HepG2 (cell line): ENCODE measurements around the gene AUP1. TPM values are rescaled to one million over a fixed set of nuclear protein-coding genes. Genes with fewer than 3 reads are reported as not detected.

Source experiments
- ARID5B ChIP-seq: IDR thresholded peaks from 2 replicates; pipeline ENCODE4 v1.4.0; 2020; ENCODE audit warnings: mild to moderate bottlenecking, missing genetic modification reagents
- CCDC6 ChIP-seq: sonication (generic); formaldehyde crosslinking; IDR thresholded peaks from 2 replicates; pipeline ENCODE4 v1.8.1; 2022; ENCODE audit warnings: mild to moderate bottlenecking, missing genetic modification reagents, moderate library complexity
- DNMT3B ChIP-seq: conservative IDR thresholded peaks from 2 replicates; pipeline ENCODE4 v1.6.1; 2016; ENCODE audit warnings: missing biosample characterization, control low read depth
- HNRNPL ChIP-seq: fragments of 200-400 bp; formaldehyde crosslinking; IDR thresholded peaks from 2 replicates; pipeline ENCODE4 v1.6.1; 2017; ENCODE audit warnings: mild to moderate bottlenecking, low read depth, low read length
- IKZF5 ChIP-seq: IDR thresholded peaks from 2 replicates; pipeline ENCODE4 v1.6.1; 2018; ENCODE audit warnings: missing genetic modification reagents, mild to moderate bottlenecking, missing compliant biosample characterization
- JUND ChIP-seq: sonication (generic); formaldehyde crosslinking; IDR thresholded peaks from 2 replicates; pipeline ENCODE4 v1.8.0; 2022; ENCODE audit warnings: mild to moderate bottlenecking, missing genetic modification reagents
- NR2C2 ChIP-seq: sonication (generic); formaldehyde crosslinking; IDR thresholded peaks from 2 replicates; pipeline ENCODE4 v1.4.0; 2020; ENCODE audit warnings: missing genetic modification reagents, mild to moderate bottlenecking, moderate library complexity, borderline replicate concordance
- SP5 ChIP-seq: IDR thresholded peaks from 2 replicates; pipeline ENCODE4 v1.6.1; 2016; ENCODE audit warnings: low read depth, borderline replicate concordance
- THAP7 ChIP-seq: sonication (generic); formaldehyde crosslinking; IDR thresholded peaks from 2 replicates; pipeline ENCODE4 v1.8.1; 2023; ENCODE audit warnings: mild to moderate bottlenecking, missing genetic modification reagents
- ZC3H13 ChIP-seq: sonication (generic); formaldehyde crosslinking; IDR thresholded peaks from 2 replicates; pipeline ENCODE4 v1.8.1; 2023; ENCODE audit warnings: mild to moderate bottlenecking, missing genetic modification reagents, moderate library complexity
- ZNF232 ChIP-seq: sonication (generic); formaldehyde crosslinking; IDR thresholded peaks from 2 replicates; pipeline ENCODE4 v1.4.0; 2020; ENCODE audit warnings: missing genetic modification reagents, borderline replicate concordance
- ZNF235 ChIP-seq: sonication (generic); formaldehyde crosslinking; IDR thresholded peaks from 2 replicates; pipeline ENCODE4 v1.8.1; 2023; ENCODE audit warnings: mild to moderate bottlenecking, missing genetic modification reagents, borderline replicate concordance
- ZNF362 ChIP-seq: sonication (generic); formaldehyde crosslinking; IDR thresholded peaks from 2 replicates; pipeline ENCODE4 v1.4.0; 2020; ENCODE audit warnings: missing genetic modification reagents, mild to moderate bottlenecking, borderline replicate concordance
- ZNF543 ChIP-seq: sonication (generic); formaldehyde crosslinking; IDR thresholded peaks from 2 replicates; pipeline ENCODE4 v1.4.0; 2020; ENCODE audit warnings: mild to moderate bottlenecking, missing genetic modification reagents
- ZNF550 ChIP-seq: sonication (generic); formaldehyde crosslinking; IDR thresholded peaks from 2 replicates; pipeline ENCODE4 v1.4.0; 2020; ENCODE audit warnings: mild to moderate bottlenecking, missing genetic modification reagents, borderline replicate concordance
- polyA plus RNA-seq, 8 experiments: library from polyadenylated mRNA; depleted of rRNA in 3 of 8; stranded (reverse) in 7 of 8; unstranded in 1 of 8; fragments of >200 nt; fragmentation: Illumina TruSeq in 4 of 8; extraction: Trizol in 4 of 8; gene quantifications; 2 replicates each; pipeline versions ENCODE4 v1.2.1 to v1.2.3, GENCODE V29; 2011 to 2016; ENCODE audit warnings: low read depth in 4 of 8, missing spikeins in 1 of 8, mixed read lengths in 1 of 8; ENCODE audit not compliant: insufficient read depth in 1 of 8
- total RNA-seq, 5 experiments: library from RNA; depleted of rRNA; stranded (reverse); fragments of >200 nt; fragmentation: Illumina TruSeq; extraction: Trizol; gene quantifications; 2 replicates each; pipeline ENCODE4 v1.2.3, GENCODE V29; 2016; ENCODE audit warnings: low read depth in 1 of 5
- TF ChIP-seq, protein P1 (sequence below): sonication (generic); formaldehyde crosslinking; IDR thresholded peaks from 2 replicates; pipeline ENCODE4 v1.5.1; 2020; ENCODE audit warnings: mild to moderate bottlenecking, missing genetic modification reagents

The AUP1 gene
- total and polyA plus RNA-seq, 2 of the 13 experiments (the other 11 are each of a cell fraction or from before 2014, with no cell fraction given) = 174 to 267 TPM

DNA sequence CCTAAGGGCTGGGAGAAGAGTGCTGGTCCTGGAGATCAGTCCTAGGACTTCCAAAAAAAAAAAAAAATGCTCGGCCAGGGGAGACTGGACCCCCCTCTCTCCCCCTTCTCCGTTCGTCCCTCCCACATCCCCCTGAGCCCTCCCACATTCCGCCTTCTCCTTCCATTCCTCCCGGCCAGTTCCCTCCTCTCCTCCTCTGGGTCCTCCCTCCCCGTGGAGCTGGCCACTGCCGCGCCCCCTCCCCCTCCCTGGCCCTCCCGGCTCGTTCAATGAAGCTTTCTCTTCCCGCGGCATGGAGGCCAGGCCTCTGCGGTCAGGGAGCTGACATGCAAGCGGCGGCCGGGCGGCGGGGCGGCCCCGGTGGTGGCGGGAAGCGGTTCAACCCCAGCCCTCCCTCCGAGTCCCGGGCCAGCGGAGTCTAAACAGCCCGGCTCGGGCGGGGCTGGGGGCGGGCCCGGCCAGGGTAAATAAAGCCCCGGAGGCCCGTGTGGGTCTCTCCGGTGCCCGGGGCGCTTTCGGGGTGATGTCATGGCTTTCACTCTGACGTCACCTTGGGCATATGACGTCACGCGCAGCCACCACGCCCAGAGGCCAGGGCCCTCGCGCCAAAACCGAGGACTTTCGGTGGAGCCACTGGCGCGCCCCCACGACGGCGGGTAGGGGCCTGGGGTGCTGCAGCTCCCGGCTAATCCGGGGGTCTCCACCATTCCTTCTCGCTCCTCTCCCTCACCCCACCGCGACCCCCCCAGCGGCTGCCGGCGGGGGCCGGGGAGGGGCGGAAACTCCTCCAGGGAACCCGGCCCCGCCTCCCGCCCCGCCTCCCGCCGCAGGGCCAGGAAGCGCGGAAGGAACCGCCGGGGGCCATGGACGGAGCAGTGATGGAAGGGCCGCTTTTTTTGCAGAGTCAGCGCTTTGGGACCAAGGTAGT lies 24.6 kb upstream of the AUP1 start, which contains the start of the genes DOK1 and LOXL3 (continued):
- 0 out of 2 replicates have a peak, but pooled peaks have one; percentile 69 for TF ChIP-seq DNMT3B
- TF ChIP-seq ZNF235 (CRISPR knock-in tag) = 0 out of 2 replicates have a peak, but pooled peaks have one; percentile 79
- 0 out of 2 replicates have a peak, but pooled peaks have one; percentile 36 for TF ChIP-seq HNRNPL
- TF ChIP-seq, protein P1, sequence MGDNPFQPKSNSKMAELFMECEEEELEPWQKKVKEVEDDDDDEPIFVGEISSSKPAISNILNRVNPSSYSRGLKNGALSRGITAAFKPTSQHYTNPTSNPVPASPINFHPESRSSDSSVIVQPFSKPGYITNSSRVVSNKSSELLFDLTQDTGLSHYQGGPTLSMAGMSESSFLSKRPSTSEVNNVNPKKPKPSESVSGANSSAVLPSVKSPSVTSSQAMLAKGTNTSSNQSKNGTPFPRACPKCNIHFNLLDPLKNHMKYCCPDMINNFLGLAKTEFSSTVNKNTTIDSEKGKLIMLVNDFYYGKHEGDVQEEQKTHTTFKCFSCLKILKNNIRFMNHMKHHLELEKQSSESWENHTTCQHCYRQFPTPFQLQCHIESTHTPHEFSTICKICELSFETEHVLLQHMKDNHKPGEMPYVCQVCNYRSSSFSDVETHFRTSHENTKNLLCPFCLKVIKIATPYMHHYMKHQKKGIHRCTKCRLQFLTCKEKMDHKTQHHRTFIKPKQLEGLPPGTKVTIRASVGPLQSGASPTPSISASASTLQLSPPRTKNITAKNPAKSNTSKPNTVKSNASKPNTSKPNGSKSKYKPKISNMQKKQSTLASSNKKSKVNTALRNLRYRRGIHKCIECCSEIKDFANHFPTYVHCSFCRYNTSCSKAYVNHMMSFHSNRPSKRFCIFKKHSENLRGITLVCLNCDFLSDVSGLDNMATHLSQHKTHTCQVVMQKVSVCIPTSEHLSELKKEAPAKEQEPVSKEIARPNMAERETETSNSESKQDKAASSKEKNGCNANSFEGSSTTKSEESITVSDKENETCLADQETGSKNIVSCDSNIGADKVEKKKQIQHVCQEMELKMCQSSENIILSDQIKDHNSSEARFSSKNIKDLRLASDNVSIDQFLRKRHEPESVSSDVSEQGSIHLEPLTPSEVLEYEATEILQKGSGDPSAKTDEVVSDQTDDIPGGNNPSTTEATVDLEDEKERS = 0 out of 2 replicates have a peak, but pooled peaks have one; percentile 43
- TF ChIP-seq ARID5B = peak; percentile 15; the same call in 1 of the 2 replicates
- TF ChIP-seq SP5 (CRISPR knock-in tag) = peak; percentile 53; the same call in 1 of the 2 replicates
- TF ChIP-seq ZNF232 (CRISPR knock-in tag) = no peak
- TF ChIP-seq CCDC6 (CRISPR knock-in tag) = peak; percentile 28; the same call in 1 of the 2 replicates
- peak; percentile 43; the same call in 1 of the 2 replicates for TF ChIP-seq NR2C2
- TF ChIP-seq JUND (CRISPR knock-in tag) = peak; percentile 32; the same call in 1 of the 2 replicates
- TF ChIP-seq ZNF543 = peak; percentile 26; the same call in 1 of the 2 replicates
- TF ChIP-seq ZNF362 (CRISPR knock-in tag) = peak; percentile 16
- peak; percentile 46; the same call in 1 of the 2 replicates for TF ChIP-seq ZC3H13 (CRISPR knock-in tag)
- no peak; the same call in 1 of the 2 replicates for TF ChIP-seq IKZF5 (CRISPR knock-in tag)
- 0 out of 2 replicates have a peak, but pooled peaks have one; percentile 48 for TF ChIP-seq ZNF550
- TF ChIP-seq THAP7 (CRISPR knock-in tag) = peak; percentile 80
